ENCODE measurements around the gene RAB8A. TPM values are rescaled to one million over a fixed set of nuclear protein-coding genes. Genes with fewer than 3 reads are reported as not detected.
A peak's percentile ranks its signal among the peaks of the same experiment; 100 is the strongest.

RAB8A gene
- total RNA-seq, 1 donor from 2014 or later, result 43.3 TPM

GRCh38 chr19:16161840-16162239, 50.2 kb downstream of the RAB8A start:
- no peaks in the 10 kb centered on the region for H3K36me3 ChIP-seq (ENCODE audit: control insufficient read depth, insufficient read depth, low read length)
- TF ChIP-seq CTCF (IDR thresholded peaks at IDR 0.05; ENCODE audit: insufficient read depth, low read length, poor library complexity, severe bottlenecking), result no peak
- H3K4me3 ChIP-seq (ENCODE audit: low read depth, low read length), result no peak overlapping the region
- DNase-seq (ENCODE audit: low read depth), result peak; percentile 19
- no peaks in the 10 kb centered on the region for H3K27me3 ChIP-seq (ENCODE audit: control insufficient read depth, insufficient read depth, low read length)

GRCh38 chr19:16164222-16164890, 52.7 kb downstream of the RAB8A start:
- no peaks in the 10 kb centered on the region for H3K36me3 ChIP-seq (ENCODE audit: control insufficient read depth, insufficient read depth, low read length)
- no peak for TF ChIP-seq CTCF (IDR thresholded peaks at IDR 0.05; ENCODE audit: insufficient read depth, low read length, poor library complexity, severe bottlenecking)
- no peaks in the 10 kb centered on the region for H3K27me3 ChIP-seq (ENCODE audit: control insufficient read depth, insufficient read depth, low read length)
- DNase-seq (ENCODE audit: low read depth), result no peak
- no peak overlapping the region for H3K4me3 ChIP-seq (ENCODE audit: low read depth, low read length)

GRCh38 chr19:16166417-16166816, 54.7 kb downstream of the RAB8A start:
- no peak for DNase-seq (ENCODE audit: low read depth)

GRCh38 chr19:16167055-16167454, 55.4 kb downstream of the RAB8A start:
- no peak for DNase-seq (ENCODE audit: low read depth)
- Histone ChIP-seq H3K4me3 (ENCODE audit: low read depth, low read length) (no peak overlapping the region), H3K27me3 (ENCODE audit: control insufficient read depth, insufficient read depth, low read length) (no peaks in the 10 kb centered on the region), H3K36me3 (ENCODE audit: control insufficient read depth, insufficient read depth, low read length) (no peaks in the 10 kb centered on the region)
- no peak for TF ChIP-seq CTCF (IDR thresholded peaks at IDR 0.05; ENCODE audit: insufficient read depth, low read length, poor library complexity, severe bottlenecking)

More at GRCh38 chr19:16166417-16166816, 54.7 kb downstream of the RAB8A start:
- TF ChIP-seq CTCF (IDR thresholded peaks at IDR 0.05; ENCODE audit: insufficient read depth, low read length, poor library complexity, severe bottlenecking), result no peak
- no peaks in the 10 kb centered on the region for H3K36me3 ChIP-seq (ENCODE audit: control insufficient read depth, insufficient read depth, low read length)
- no peak overlapping the region for H3K4me3 ChIP-seq (ENCODE audit: low read depth, low read length)
- no peaks in the 10 kb centered on the region for H3K27me3 ChIP-seq (ENCODE audit: control insufficient read depth, insufficient read depth, low read length)

- Histone ChIP-seq H3K36me3 (ENCODE audit: control insufficient read depth, insufficient read depth, low read length) (no peaks in the 10 kb centered on the region), H3K4me3 (ENCODE audit: low read depth, low read length) (no peak overlapping the region), H3K27me3 (ENCODE audit: control insufficient read depth, insufficient read depth, low read length) (peaks cover 2% of the 10 kb centered on the region)
- DNase-seq (ENCODE audit: low read depth), result no peak
- no peak for TF ChIP-seq CTCF (IDR thresholded peaks at IDR 0.05; ENCODE audit: insufficient read depth, low read length, poor library complexity, severe bottlenecking)
These were observed 56.9 kb downstream of the RAB8A start for GRCh38 chr19:16168465-16169081.

Measured in kidney epithelial cell (primary cell).